Osteoblast (primary cell): ENCODE results near the gene SCML1. TPM values are rescaled to one million over a fixed set of nuclear protein-coding genes. Genes with fewer than 3 reads are reported as not detected.

ENCODE experiments used
- DNase-seq: peaks from one replicate; pipeline ENCODE4 v3.0.0; 2011; ENCODE audit warnings: low spot score, mixed read lengths; ENCODE audit not compliant: insufficient read length; ENCODE audit errors: missing footprints
- H2AFZ ChIP-seq: 2 replicates; pipeline ENCODE4 v1.6.0; 2011; ENCODE audit warnings: mild to moderate bottlenecking, low read length
- H3K27ac ChIP-seq: 2 replicates; pipeline ENCODE4 v1.5.1; 2011; ENCODE audit warnings: mild to moderate bottlenecking, low read depth, low read length, moderate library complexity
- H3K27me3 ChIP-seq: 2 replicates; pipeline ENCODE4 v1.6.0; 2012; ENCODE audit warnings: mild to moderate bottlenecking, control low read depth, inconsistent platforms, low read length, moderate library complexity; ENCODE audit not compliant: insufficient read depth
- H3K36me3 ChIP-seq: 2 replicates; pipeline ENCODE4 v1.5.1; 2011; ENCODE audit warnings: mild to moderate bottlenecking, low read length, control low read depth, moderate library complexity; ENCODE audit not compliant: insufficient read depth
- H3K4me1 ChIP-seq: 2 replicates; pipeline ENCODE4 v1.5.1; 2011; ENCODE audit warnings: mild to moderate bottlenecking, low read length, control low read depth, moderate library complexity; ENCODE audit not compliant: insufficient read depth
- H3K4me2 ChIP-seq: 2 replicates; pipeline ENCODE4 v1.6.0; 2011; ENCODE audit warnings: mild to moderate bottlenecking, low read length; ENCODE audit not compliant: insufficient read depth
- H3K4me3 ChIP-seq: fragments of 200-600 bp; sonication (generic); 3 replicates; pipeline ENCODE4 v1.5.1; 2012; ENCODE audit warnings: mild to moderate bottlenecking, low read length, inconsistent platforms; ENCODE audit not compliant: insufficient read depth
- H3K79me2 ChIP-seq: 2 replicates; pipeline ENCODE4 v1.6.0; 2012; ENCODE audit warnings: mild to moderate bottlenecking, low read length, control low read depth, inconsistent platforms; ENCODE audit not compliant: insufficient read depth
- H3K9me3 ChIP-seq: 2 replicates; pipeline ENCODE4 v1.5.1; 2011; ENCODE audit warnings: low read depth, low read length, control low read depth
- H4K20me1 ChIP-seq: 2 replicates; pipeline ENCODE4 v1.6.0; 2012; ENCODE audit warnings: mild to moderate bottlenecking, low read length, control low read depth; ENCODE audit not compliant: insufficient read depth
- total RNA-seq: library from RNA; depleted of rRNA; stranded (reverse); fragments of >200 nt; gene quantifications from 2 replicates; pipeline ENCODE4 v1.2.3, GENCODE V29; 2012
- TF ChIP-seq, protein P1 (sequence below): IDR thresholded peaks from 2 replicates; pipeline ENCODE4 v1.5.1; 2011; ENCODE audit warnings: mild to moderate bottlenecking, low read depth, low read length, moderate library complexity; ENCODE audit errors: extremely low read depth

Gene SCML1
- total RNA-seq, 1 donor = 12.3 TPM

- Histone ChIP-seq H3K4me1 (no peaks in the 10 kb centered on the region), H3K4me2 (no peak overlapping the region), H4K20me1 (no peaks in the 10 kb centered on the region), H2AFZ (no peak overlapping the region), H3K27me3 (no peaks in the 10 kb centered on the region), H3K36me3 (peaks cover 6% of the 10 kb centered on the region), H3K27ac (no peak overlapping the region), H3K79me2 (no peaks in the 10 kb centered on the region), H3K9me3 (no peaks in the 10 kb centered on the region), H3K4me3 (no peak overlapping the region)
- no peak for DNase-seq
- TF ChIP-seq, protein P1, sequence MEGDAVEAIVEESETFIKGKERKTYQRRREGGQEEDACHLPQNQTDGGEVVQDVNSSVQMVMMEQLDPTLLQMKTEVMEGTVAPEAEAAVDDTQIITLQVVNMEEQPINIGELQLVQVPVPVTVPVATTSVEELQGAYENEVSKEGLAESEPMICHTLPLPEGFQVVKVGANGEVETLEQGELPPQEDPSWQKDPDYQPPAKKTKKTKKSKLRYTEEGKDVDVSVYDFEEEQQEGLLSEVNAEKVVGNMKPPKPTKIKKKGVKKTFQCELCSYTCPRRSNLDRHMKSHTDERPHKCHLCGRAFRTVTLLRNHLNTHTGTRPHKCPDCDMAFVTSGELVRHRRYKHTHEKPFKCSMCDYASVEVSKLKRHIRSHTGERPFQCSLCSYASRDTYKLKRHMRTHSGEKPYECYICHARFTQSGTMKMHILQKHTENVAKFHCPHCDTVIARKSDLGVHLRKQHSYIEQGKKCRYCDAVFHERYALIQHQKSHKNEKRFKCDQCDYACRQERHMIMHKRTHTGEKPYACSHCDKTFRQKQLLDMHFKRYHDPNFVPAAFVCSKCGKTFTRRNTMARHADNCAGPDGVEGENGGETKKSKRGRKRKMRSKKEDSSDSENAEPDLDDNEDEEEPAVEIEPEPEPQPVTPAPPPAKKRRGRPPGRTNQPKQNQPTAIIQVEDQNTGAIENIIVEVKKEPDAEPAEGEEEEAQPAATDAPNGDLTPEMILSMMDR = no peak
Observed at GRCh38 chrX:17725181-17725580, 12.1 kb upstream of the SCML1 start.

GRCh38 chrX:17732138-17732783 is 5.0 kb upstream of the SCML1 start:
- Histone ChIP-seq H2AFZ (no peak overlapping the region), H3K79me2 (no peaks in the 10 kb centered on the region), H3K27me3 (no peaks in the 10 kb centered on the region), H3K36me3 (peaks cover 2% of the 10 kb centered on the region), H3K9me3 (no peaks in the 10 kb centered on the region), H4K20me1 (no peaks in the 10 kb centered on the region), H3K4me2 (no peak overlapping the region), H3K4me3 (no peak overlapping the region), H3K4me1 (peaks cover 7% of the 10 kb centered on the region), H3K27ac (no peak overlapping the region)
- peak; percentile 73 for DNase-seq
- TF ChIP-seq, protein P1 = no peak

DNA sequence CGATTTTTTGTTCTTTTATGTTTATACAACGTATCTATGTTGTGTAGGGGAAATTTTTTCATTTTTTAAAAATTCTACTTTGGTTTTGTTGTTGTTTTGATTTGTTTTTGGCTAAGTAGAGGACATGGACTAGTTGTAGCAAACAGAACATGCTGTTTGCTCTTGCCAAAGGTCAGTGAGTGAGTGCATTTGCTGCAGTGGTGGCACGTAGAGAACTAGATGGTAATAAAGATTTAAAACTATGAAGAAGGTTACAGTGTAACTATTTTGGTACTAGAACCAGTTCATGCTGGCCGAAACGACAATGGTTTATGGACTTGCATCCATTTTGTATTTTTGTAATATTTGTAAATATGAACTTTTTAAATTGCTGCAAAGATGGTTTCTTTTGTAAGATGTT is 1.9 kb upstream of the SCML1 start:
- Histone ChIP-seq H3K4me1 (peaks cover 7% of the 10 kb centered on the region), H2AFZ (no peak overlapping the region), H3K79me2 (peaks cover 24% of the 10 kb centered on the region), H3K4me3 (no peak overlapping the region), H3K27ac (no peak overlapping the region), H3K27me3 (no peaks in the 10 kb centered on the region), H3K9me3 (no peaks in the 10 kb centered on the region), H3K36me3 (no peaks in the 10 kb centered on the region), H4K20me1 (no peaks in the 10 kb centered on the region), H3K4me2 (no peak overlapping the region)
- DNase-seq = no peak
- TF ChIP-seq, protein P1 = no peak

GRCh38 chrX:17736478-17736855 is 826 bp upstream of the SCML1 start:
- H3K4me1 ChIP-seq = peaks cover 7% of the 10 kb centered on the region
- H3K4me2 ChIP-seq = peak overlapping the region; percentile 64
- H3K9me3 ChIP-seq = no peaks in the 10 kb centered on the region
- H3K36me3 ChIP-seq = no peaks in the 10 kb centered on the region
- peaks cover 34% of the 10 kb centered on the region for H3K79me2 ChIP-seq
- no peaks in the 10 kb centered on the region for H3K27me3 ChIP-seq
- H2AFZ ChIP-seq = peak overlapping the region; percentile 40
- peak overlapping the region; percentile 64 for H3K27ac ChIP-seq
- DNase-seq = no peak
- peak overlapping the region; percentile 68 for H3K4me3 ChIP-seq
- H4K20me1 ChIP-seq = no peaks in the 10 kb centered on the region
- TF ChIP-seq, protein P1 = no peak
